CD4-positive, alpha-beta T cell treated with Interleukin-17A for 4 hours (primary cell): ENCODE results near the gene ABLIM1.
A peak's percentile ranks its signal among the peaks of the same experiment; 100 is the strongest.

Experiments
- DNase-seq: peaks from one replicate; pipeline ENCODE4 v3.0.0-alpha.2; 2020; ENCODE audit warnings: mixed read lengths

The ABLIM1 gene

GRCh38 chr10:114616516-114616915, 41.6 kb downstream of the ABLIM1 start:
- no peak for DNase-seq

- no peak for DNase-seq
Observed at GRCh38 chr10:114616103-114616502, 42.0 kb downstream of the ABLIM1 start.

- no peak for DNase-seq
Observed at GRCh38 chr10:114615600-114616007, 42.5 kb downstream of the ABLIM1 start.

- DNase-seq = no peak
Observed at GRCh38 chr10:114613237-114613979, 44.7 kb downstream of the ABLIM1 start.

- no peak for DNase-seq
Observed at GRCh38 chr10:114611617-114612016, 46.5 kb downstream of the ABLIM1 start.

- DNase-seq = no peak
Observed at GRCh38 chr10:114609518-114610426, 48.3 kb downstream of the ABLIM1 start.

- DNase-seq = no peak
Observed at GRCh38 chr10:114607358-114607998, 50.6 kb downstream of the ABLIM1 start.

GRCh38 chr10:114605155-114605797, 52.8 kb downstream of the ABLIM1 start:
- DNase-seq = no peak

- no peak for DNase-seq
Observed at GRCh38 chr10:114604357-114605130, 53.5 kb downstream of the ABLIM1 start.

- DNase-seq = peak; percentile 17
Observed at GRCh38 chr10:114603948-114604347, 54.1 kb downstream of the ABLIM1 start.

GRCh38 chr10:114603303-114603702, 54.8 kb downstream of the ABLIM1 start:
- no peak for DNase-seq

- no peak for DNase-seq
Observed at GRCh38 chr10:114600057-114600456, 58.0 kb downstream of the ABLIM1 start.

GRCh38 chr10:114596793-114597192, 61.3 kb downstream of the ABLIM1 start:
- DNase-seq = no peak

- DNase-seq = no peak
Observed at GRCh38 chr10:114593816-114594468, 64.1 kb downstream of the ABLIM1 start.

- DNase-seq = no peak
Observed at GRCh38 chr10:114593240-114593792, 64.8 kb downstream of the ABLIM1 start.

- no peak for DNase-seq
Observed at GRCh38 chr10:114590993-114591392, 67.1 kb downstream of the ABLIM1 start.

- DNase-seq = no peak
Observed at GRCh38 chr10:114584419-114584818, 73.7 kb downstream of the ABLIM1 start.

GRCh38 chr10:114581071-114581470, 77.0 kb downstream of the ABLIM1 start:
- no peak for DNase-seq

GRCh38 chr10:114577133-114577532, 80.9 kb downstream of the ABLIM1 start:
- DNase-seq = no peak

GRCh38 chr10:114576716-114577115, 81.4 kb downstream of the ABLIM1 start:
- no peak for DNase-seq

- no peak for DNase-seq
Observed at GRCh38 chr10:114576132-114576487, 82.0 kb downstream of the ABLIM1 start.
